ENCODE measurements around the gene CCL14.
"Not testable (repeated sequence)": the region's sequence is repeated elsewhere in the genome, so short reads cannot be mapped to it uniquely, and the experiment has no call there.

CCL14 gene

DNA sequence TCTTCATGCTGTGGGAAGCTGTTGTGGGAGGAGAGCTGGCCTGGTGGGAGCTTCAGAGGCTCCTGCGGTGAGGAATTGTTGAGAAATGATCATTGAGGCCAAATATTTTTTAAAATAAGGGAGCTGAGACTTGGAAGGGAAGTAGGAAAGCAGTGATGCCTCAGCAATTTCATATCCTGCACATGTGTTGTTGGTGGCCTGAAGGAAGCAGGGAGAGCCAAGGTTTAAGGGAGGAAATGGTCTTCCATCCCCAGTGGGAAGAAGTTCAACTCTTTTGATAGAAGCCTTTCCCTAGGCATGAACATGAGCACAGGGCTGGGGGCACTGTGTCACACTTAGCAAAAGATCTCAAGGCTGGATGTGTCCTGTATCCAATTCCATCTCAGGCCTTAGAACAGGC, at the start of gene CCL14:
TSS of gene CCL14 (minus strand) at position 87 of the 400 bp plus-strand sequence. CDS start at position 7, 80 bp downstream.
- DNase-seq (ENCODE audit: low read depth in 2 of 2): no peak

DNA sequence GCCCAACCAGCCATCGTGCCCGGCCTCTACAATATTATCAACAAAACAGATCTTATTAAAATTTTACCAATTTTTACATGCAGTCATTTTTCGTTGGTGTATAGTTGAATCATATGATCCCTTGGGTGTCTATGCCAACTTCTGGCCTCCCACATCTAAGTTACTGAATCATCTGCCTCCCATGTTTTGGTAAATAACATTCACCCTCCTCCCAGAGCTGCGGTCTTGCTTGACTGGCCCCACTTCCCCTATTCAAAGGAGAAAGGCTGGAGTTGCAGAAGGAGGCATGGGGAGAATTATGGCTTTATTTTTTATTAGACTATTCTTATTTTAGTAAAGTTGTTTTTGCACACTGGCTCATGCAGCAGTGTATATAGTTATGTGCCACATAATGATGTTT, 49.7 kb upstream of the CCL14 start:
- DNase-seq (ENCODE audit: low read depth in 2 of 2): no peak

DNA sequence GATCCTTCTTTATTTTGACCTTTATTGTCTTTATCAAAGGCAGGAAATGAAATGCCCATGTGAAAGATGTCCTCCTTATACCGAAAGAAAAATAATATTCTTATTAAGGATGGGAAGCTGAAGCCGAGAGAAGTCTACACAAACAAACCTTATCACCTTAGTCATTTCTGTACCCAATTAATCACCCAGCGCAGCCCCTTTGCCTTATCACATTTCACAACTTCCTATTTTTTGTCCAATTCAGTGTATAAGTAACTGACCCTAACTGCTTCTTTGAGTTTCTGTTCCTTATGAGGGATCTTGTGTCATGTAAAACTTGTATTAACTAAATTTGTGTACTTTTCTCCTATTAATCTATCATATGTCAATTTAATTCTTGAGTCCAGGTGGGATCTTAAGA, 47.6 kb upstream of the CCL14 start:
- no peak for DNase-seq (ENCODE audit: low read depth in 2 of 2)

GRCh38 chr17:36030956-36031355, 44.4 kb upstream of the CCL14 start:
- DNase-seq (ENCODE audit: low read depth in 2 of 2): no peak

DNA sequence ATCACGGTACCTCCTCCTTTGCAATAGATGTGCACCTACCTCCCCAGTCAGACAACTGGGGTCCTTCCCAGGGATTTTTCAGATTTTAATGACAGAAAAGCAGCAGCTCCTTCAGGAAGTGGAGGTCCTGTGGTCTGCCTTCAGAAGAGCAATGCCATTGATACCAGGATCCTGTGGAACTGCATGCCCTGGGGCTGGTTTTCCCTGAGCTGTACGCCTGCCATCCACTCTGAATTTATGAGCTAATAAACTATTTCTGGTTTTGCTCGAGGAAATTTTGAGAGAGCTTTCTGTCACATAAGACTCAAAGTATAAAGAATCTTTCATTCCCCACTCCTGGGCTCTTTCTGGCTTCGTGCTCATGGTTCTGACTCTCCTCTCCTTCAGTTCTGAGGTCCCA, 41.2 kb upstream of the CCL14 start:
- no peak for DNase-seq (ENCODE audit: low read depth in 2 of 2)

DNA sequence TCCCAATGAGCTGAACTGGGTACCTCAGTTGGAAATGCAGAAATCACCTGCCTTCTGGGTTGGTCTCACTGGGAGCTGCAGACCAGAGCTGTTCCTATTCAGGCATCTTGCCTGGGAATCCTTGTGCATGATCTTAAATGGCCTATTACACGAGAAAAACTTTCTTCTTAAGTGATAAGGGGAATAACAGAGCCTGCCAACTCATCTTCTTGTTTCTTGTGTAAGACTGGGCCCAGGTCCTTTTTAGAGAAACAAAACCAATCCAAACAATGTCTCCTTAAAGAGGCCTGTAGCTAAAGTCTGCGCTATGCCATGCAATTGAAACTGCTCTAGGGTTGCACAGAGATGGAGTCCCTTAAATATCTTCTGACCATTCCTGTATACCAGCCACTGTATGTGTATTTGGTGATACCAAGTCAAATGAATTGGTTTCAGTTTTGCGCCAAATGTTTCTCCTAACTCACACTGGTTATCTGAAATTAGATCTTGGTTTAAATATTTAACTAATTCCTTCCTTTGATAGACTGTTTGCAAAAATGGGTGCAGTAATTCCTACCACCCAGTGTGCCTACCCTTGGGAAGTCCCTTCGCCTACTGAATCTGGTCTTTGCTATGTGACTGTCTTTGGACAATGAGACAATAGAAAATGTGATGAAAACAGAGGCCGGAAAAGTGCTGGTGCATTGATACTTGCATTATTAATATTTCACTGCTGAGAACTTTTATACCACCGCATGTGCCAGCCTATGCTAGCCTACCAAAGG, 37.8 kb upstream of the CCL14 start:
- no peak for DNase-seq (ENCODE audit: low read depth in 2 of 2)

GRCh38 chr17:36019423-36019822, 32.9 kb upstream of the CCL14 start:
- no peak for DNase-seq (ENCODE audit: low read depth in 2 of 2)

DNA sequence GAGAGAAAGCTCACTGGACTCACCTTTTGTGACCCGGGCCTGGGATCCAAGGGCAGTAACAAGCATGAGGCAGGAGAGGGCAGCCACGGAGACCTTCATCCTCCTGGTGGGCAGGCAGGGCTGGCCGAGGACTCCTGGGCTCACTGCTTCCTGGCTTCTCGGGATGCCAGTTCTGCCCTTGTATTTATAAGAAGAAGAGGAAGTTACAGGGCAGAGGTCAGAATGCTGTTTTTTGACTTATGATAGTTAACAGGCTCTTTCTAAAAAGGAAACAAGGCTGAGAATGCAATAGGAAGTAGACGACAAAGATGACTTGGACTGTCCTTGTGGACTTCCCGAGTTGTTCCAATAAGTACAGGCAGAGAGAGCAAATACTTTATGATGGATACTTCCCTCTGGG, 31.3 kb upstream of the CCL14 start, which contains the start of gene CCL23:
TSS of gene CCL23 (minus strand) at position 174 of the 400 bp plus-strand sequence. CDS start at position 99, 75 bp downstream.
- DNase-seq (ENCODE audit: low read depth in 2 of 2): no peak

DNA sequence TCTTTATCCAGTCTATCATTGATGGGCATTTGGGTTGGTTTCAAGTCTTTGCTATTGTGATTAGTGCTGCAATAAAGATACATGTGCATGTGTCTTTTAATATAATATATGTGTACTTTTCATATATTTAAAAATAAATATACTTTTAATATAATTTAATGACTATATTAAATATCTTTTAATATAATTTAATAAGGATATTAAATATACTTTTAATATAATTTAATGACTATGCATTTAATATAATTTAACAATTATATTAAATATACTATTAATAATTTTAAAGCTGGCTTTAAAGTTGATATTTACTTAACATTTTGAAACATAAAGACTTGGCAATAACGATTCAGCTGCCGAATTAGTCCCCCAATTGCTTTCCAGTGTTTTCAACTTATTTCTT, 30.0 kb upstream of the CCL14 start:
- no peak for DNase-seq (ENCODE audit: low read depth in 2 of 2)

GRCh38 chr17:36015895-36016294, 29.4 kb upstream of the CCL14 start:
- DNase-seq (ENCODE audit: low read depth in 2 of 2): not testable (repeated sequence)

GRCh38 chr17:36014946-36015345, 28.4 kb upstream of the CCL14 start:
- DNase-seq (ENCODE audit: low read depth in 2 of 2): no peak

DNA sequence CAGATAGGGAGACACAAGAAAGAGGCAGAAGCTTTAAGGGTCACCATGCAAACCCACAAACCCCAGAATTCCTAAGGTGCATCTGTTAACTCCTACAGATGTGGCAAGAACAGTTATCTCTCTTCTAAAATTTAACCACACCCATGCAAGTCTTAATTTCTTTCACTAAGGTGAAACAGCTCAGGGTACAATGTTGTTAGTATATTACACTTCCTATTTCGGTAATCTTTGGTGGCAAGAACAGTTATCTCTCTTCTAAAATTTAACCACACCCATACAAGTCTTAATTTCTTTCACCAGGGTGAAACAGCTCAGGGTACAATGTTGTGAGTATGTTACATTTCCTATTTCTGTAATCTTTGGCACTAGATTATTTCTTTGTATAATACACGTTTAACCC, 24.7 kb upstream of the CCL14 start:
- DNase-seq (ENCODE audit: low read depth in 2 of 2): no peak

GRCh38 chr17:36008998-36009665, 22.6 kb upstream of the CCL14 start:
- peak in 1 of 2 donors; percentile 2 for DNase-seq (ENCODE audit: low read depth in 2 of 2)

GRCh38 chr17:36004594-36005108, 18.1 kb upstream of the CCL14 start:
- DNase-seq (ENCODE audit: low read depth in 2 of 2): no peak

DNA sequence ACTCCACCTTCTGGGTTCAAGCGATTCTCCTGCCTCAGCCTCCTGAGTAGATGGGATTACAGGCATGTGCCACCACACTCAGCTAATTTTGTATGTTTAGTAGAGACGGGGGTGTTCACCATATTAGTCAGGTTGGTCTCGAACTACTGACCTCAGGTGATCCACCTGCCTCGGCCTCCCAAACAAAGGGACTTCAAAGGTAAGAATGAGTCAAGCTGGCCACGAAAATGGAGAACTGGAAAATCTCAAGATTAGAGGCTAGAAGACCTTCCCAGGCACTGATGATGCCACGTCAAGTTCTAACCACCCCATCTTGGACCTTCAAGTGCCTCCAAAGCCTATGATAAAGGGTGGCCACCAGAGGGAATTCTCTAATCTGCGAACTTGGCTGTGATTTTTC, 16.1 kb upstream of the CCL14 start:
- no peak for DNase-seq (ENCODE audit: low read depth in 2 of 2)

DNA sequence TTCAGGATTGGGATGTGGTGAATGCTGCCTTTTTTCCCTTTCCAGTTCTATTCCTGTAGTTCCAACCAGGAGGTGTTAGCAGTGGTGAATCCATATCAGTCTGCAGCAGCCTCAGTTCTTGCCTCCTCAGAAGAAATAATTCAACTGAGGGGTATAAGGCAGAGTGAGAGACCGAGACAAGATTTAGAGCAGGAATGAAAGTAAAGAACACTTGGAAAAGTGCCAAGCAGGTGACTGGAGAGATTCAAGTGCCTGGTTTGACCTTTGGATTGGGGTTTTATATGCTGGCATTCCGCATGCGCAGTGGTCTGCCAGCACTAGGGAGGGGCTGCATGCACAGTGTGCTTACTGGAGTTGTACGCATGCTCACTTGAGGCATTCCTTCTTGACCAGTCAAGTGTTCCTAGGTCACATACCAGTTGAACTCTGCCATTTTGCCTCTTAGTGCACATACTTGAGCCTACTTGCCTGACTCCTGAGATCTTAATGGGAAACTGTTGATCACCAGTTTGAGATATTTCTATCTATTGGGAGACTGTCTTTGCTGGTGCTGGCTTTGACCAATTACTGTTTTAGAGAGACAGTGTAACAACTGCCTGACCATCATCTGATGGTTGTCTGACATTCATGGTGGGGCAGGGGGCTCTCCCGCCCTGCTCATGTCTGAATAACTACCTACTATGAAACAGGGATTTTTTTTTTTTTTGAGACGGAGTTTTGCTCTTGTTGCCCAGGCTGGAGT, 15.5 kb upstream of the CCL14 start:
- no peak for DNase-seq (ENCODE audit: low read depth in 2 of 2)

- DNase-seq (ENCODE audit: low read depth in 2 of 2): no peak
Observed at GRCh38 chr17:36001110-36001771, 14.7 kb upstream of the CCL14 start, which contains the start of gene CCL15. Gene CCL15, minus strand, starts transcription at chr17:36001553. Its CDS starts 61 bp downstream, at chr17:36001492.

DNA sequence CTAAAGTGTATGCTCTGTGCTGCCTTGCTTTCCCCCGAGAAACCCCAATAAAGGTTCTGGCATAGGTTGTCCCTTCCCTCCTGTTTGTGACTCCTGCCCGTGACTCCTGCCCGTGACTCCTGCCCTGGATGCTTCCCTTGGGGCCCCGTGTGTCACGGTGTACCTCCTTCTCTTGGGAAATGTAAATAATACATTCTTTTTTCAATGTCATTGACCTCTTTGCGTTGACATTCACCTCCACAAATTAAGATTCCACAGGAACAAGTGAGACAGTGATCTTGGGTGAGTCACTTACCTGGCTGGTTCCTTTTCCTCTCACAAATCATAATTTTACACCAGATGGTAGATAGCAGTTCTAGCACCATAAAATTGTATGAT, 14.2 kb upstream of the CCL14 start:
- DNase-seq (ENCODE audit: low read depth in 2 of 2): no peak

DNA sequence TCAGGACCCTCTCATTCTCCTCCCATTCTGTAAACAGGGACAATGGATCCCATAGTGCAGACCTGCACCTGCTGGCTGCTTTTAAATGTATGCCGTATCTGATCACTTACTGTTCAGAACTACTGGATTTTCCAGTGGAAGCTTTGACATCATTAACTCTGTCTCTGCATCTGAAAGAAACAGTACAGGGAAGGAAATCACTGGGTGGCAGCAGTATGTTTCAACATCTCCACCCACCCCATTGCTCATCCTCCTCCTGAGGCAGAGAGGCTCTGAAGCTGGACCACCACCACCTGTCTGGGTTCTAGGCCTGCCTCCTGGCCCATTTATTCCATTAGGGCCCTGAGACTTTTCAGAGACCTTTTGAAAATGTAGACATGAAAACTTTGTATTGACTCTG, 12.2 kb upstream of the CCL14 start:
- DNase-seq (ENCODE audit: low read depth in 2 of 2): no peak

- DNase-seq (ENCODE audit: low read depth in 2 of 2): no peak
Observed at GRCh38 chr17:35998018-35998545, 11.6 kb upstream of the CCL14 start.

- DNase-seq (ENCODE audit: low read depth in 2 of 2): not testable (repeated sequence)
Observed at GRCh38 chr17:35995346-35995745, 8.8 kb upstream of the CCL14 start.
